GM12891 (cell line): ENCODE data around the gene KCNMA1.

Experiments
- DNase-seq: peaks from one replicate; pipeline ENCODE4 v3.0.0; 2011; ENCODE audit warnings: low spot score; ENCODE audit not compliant: insufficient read length
- FAIRE-seq: peaks from 2 replicates; lab custom pipeline; 2011; peaks lifted over from hg19 to GRCh38; lab: Jason Lieb, UNC
- PAX5 ChIP-seq: IDR thresholded peaks from 2 replicates; pipeline ENCODE4 v1.6.1; 2011; ENCODE audit warnings: low read length, moderate library complexity, mild to moderate bottlenecking; ENCODE audit not compliant: insufficient read depth, severe bottlenecking
- POLR2A ChIP-seq: IDR thresholded peaks from 2 replicates; pipeline ENCODE4 v1.6.1; 2011; ENCODE audit warnings: low read depth, low read length, control low read depth
- POLR2AphosphoS5 ChIP-seq: IDR thresholded peaks from 2 replicates; pipeline ENCODE4 v1.6.1; 2011; ENCODE audit warnings: low read depth, low read length, control low read depth
- POU2F2 ChIP-seq: IDR thresholded peaks from 2 replicates; pipeline ENCODE4 v1.6.1; 2011; ENCODE audit warnings: low read depth, mild to moderate bottlenecking, control low read depth, low read length, moderate library complexity
- SPI1 ChIP-seq: IDR thresholded peaks from 2 replicates; pipeline ENCODE4 v1.6.1; 2011; ENCODE audit warnings: low read depth, low read length, control low read depth
- TAF1 ChIP-seq: IDR thresholded peaks from 2 replicates; pipeline ENCODE4 v1.6.1; 2011; ENCODE audit warnings: low read depth, low read length, control low read depth

Gene KCNMA1

DNA sequence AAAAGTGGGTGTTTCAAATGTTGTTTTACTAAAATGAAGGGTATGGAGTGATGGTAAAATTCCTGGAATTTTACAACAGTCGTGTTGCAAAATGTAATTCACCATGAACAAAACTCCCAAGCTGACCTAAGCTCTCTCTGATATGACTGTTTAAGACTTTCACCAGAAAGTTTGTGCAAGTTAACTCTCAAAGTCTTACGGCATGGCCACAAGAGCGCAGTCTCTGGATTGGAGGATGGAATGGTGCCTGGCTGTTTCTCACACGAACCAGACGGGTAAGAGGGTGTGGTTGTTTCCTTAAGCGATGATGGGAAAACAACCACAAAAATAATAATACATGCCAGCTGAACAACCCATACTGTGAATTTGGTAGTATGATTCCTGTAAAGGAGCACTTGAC lies 662.5 kb downstream of the KCNMA1 start:
- FAIRE-seq: no peak
- DNase-seq: no peak
- TF ChIP-seq SPI1: no peak
- no peak for TF ChIP-seq PAX5
- TF ChIP-seq TAF1: no peak
- no peak for TF ChIP-seq POU2F2

- no peak for FAIRE-seq
- TF ChIP-seq POLR2A: no peak
- no peak for TF ChIP-seq PAX5
- TF ChIP-seq TAF1: no peak
- TF ChIP-seq POLR2AphosphoS5: no peak
- TF ChIP-seq POU2F2: no peak
- TF ChIP-seq SPI1: no peak
- no peak for DNase-seq
Measured at GRCh38 chr10:76974017-76974691, 663.5 kb downstream of the KCNMA1 start.

GRCh38 chr10:76973091-76974016 lies 664.3 kb downstream of the KCNMA1 start:
- no peak for FAIRE-seq
- no peak for DNase-seq
- TF ChIP-seq TAF1: no peak
- no peak for TF ChIP-seq POLR2A
- TF ChIP-seq POLR2AphosphoS5: no peak
- TF ChIP-seq SPI1: no peak
- no peak for TF ChIP-seq PAX5
- no peak for TF ChIP-seq POU2F2

GRCh38 chr10:76972541-76972940 lies 665.1 kb downstream of the KCNMA1 start:
- DNase-seq (no peak), FAIRE-seq (no peak)
- no peak for TF ChIP-seq TAF1
- no peak for TF ChIP-seq POLR2AphosphoS5
- TF ChIP-seq POU2F2: no peak
- no peak for TF ChIP-seq POLR2A

DNA sequence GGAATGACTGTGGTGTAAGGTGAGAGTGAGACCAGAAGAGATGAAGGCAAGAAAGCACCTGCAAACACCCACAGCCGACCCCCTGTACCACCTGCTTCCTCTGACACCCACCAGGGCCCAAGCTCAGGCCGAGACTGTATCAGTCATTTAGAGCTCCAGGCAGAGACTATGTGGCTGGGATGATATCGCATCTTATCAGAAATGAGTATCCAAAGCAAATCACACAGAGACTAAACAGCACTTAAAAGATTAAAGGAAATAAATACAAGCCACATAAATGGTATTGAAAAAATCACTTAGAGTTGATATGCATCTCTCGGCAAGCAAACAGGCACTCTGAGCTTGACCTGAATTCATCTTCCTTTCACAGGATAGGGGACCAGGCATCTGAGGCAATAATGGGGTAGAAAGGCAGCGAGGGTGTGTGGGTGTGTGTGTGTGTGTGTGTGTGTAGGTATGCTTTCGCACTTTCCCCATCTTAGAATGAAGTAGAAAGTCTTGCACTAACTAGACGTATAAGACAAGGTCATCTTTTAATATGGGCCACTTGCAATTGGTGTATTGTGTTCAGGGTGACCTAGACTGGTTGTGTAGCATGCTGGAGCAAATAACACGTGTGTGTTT lies 665.9 kb downstream of the KCNMA1 start:
- no peak for TF ChIP-seq POLR2A
- no peak for TF ChIP-seq PAX5
- TF ChIP-seq SPI1: no peak
- no peak for TF ChIP-seq POLR2AphosphoS5
- no peak for TF ChIP-seq TAF1
- no peak for TF ChIP-seq POU2F2
- no peak for FAIRE-seq
- DNase-seq: no peak

DNA sequence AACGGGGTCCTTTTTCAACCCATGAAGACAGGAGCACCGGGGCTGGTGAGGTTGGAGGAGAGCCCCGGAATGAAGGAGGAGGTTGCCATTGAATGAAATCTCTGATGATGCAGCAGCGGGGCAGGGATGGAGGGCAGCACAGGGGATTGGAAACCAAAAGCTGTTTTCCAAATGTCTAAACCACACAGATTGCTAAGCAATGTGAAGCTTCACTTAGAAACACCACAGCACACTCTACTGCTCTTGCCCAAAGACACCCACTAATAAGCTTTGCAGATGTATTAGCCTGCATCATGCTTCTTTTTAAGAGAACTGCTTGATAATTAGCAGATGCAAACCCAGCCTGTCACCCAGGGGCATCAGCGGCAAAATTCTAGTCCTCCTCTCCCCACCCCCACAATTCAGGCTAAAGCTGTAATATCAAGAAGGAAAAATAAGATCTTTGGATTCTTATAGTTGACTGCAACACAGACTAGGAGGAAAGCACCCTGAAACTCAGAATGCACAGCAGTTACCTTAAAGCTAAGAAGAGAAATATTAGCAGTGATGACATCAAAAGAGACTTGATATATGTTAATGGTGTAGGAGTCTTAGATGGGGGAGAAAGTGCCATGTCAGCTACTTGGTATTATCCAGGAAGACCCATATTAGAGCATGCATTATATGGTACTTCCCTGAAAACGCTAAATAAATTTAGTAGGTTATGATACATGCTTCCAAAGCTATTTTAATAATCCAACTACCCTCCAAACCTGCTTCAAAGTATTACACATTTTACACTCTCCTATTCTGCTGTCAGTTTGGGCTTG lies 666.7 kb downstream of the KCNMA1 start:
- TF ChIP-seq PAX5: no peak
- TF ChIP-seq TAF1: no peak
- TF ChIP-seq SPI1: no peak
- no peak for TF ChIP-seq POLR2AphosphoS5
- TF ChIP-seq POU2F2: no peak
- TF ChIP-seq POLR2A: no peak
- FAIRE-seq (no peak), DNase-seq (no peak)

DNA sequence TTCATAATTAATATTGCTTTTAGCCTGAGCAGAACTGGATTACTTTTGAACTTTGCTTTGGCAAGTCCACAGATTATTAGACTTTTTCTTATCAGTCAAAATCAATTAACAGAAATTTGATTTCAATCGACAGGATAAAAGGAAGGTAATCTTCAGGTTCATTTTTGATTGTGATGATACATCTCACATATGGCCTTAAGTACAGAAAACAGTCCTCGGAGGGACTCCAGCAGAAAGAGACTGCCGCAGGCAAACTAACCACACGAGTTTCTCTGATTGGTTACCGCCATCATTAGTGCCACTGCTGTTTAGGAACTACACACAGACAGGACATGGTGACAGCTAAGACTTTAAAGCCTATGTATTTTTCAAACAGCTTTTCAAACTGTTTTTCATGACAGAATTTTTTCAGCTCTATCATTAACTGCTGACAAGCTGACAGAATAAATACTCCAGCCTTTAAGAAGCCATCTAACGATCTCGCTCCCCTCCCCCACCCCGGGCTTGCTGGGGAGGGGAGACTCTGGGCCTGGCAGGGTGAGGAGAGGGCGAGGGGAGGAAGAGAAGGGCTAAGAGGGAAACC lies 668.2 kb downstream of the KCNMA1 start:
- no peak for TF ChIP-seq POLR2A
- no peak for TF ChIP-seq POLR2AphosphoS5
- TF ChIP-seq SPI1: no peak
- no peak for TF ChIP-seq TAF1
- no peak for TF ChIP-seq PAX5
- TF ChIP-seq POU2F2: no peak
- no peak for FAIRE-seq
- no peak for DNase-seq

DNA sequence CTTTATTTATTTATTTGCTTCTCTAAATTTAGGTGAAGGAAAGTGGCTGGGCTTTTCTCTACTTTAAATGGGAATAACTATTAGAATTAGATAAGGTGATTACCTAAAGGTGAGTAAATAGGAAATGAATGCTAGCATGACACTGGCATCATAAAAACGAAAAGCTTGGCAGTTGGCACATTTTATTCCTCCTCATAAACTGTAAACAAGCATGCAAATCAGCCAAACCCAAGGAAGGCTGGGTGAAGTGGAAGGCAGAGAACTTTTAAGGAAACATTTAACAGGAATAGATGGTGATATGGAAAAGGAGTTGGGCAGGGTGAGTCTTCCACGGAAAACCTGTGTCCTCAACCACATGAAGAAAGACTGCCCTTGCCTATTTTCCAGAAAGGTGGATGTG lies 669.1 kb downstream of the KCNMA1 start:
- no peak for DNase-seq
- no peak for TF ChIP-seq TAF1
- no peak for TF ChIP-seq POU2F2
- TF ChIP-seq PAX5: no peak
- TF ChIP-seq POLR2AphosphoS5: no peak
- no peak for TF ChIP-seq SPI1
- no peak for TF ChIP-seq POLR2A
- no peak for FAIRE-seq
